GM21367 (cell line): ENCODE measurements around the gene TMEM43.
"Not testable (repeated sequence)": the region's sequence is repeated elsewhere in the genome, so short reads cannot be mapped to it uniquely, and the experiment has no call there.

Experiments
- ATAC-seq: cut with Tn5 transposase; IDR thresholded peaks from one replicate; pipeline ENCODE4 v1.9.1; 2021; ENCODE audit not compliant: unreplicated experiment

TMEM43 gene, protein sequence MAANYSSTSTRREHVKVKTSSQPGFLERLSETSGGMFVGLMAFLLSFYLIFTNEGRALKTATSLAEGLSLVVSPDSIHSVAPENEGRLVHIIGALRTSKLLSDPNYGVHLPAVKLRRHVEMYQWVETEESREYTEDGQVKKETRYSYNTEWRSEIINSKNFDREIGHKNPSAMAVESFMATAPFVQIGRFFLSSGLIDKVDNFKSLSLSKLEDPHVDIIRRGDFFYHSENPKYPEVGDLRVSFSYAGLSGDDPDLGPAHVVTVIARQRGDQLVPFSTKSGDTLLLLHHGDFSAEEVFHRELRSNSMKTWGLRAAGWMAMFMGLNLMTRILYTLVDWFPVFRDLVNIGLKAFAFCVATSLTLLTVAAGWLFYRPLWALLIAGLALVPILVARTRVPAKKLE

DNA sequence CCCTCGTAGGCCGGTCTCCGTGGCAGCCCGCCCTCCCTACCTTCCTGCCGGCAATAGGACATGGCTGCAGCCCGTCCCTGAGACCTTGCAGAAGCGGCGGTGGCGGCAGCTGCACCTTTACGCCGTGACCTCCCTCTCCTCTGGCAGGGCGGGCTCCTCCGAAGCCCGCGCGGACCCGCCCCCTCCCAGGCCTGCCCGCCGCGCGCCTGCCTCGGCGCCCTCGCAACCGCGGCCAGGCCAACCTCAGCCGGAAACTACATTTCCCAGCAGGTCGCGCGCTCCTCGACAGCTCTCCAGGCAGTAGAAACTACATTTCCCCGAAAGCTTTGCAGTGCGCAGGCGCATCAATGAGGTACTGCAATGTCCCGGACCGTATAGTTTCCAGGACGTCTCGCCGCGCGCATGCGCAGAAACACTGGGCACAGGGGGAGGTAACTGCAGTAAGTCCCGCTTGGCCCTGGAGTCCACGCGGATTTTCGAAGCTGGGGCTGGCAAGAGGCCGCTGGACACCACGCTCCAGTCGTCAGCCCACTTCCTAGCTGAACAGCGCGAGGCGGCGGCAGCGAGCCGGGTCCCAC lies at the start of gene TMEM43, which contains the start of gene CHCHD4:
TSS of gene TMEM43 (plus strand) at position 438 of the 578 bp plus-strand sequence. CDS start 142 bp downstream, outside the sequence.
TSS of gene CHCHD4 (minus strand) at position 256 of the 578 bp plus-strand sequence. CDS start at position 62, 194 bp downstream.
- peak; percentile 87 for ATAC-seq

- not testable (repeated sequence) for ATAC-seq
Measured at GRCh38 chr3:14075233-14075632, 49.6 kb upstream of the TMEM43 start.

DNA sequence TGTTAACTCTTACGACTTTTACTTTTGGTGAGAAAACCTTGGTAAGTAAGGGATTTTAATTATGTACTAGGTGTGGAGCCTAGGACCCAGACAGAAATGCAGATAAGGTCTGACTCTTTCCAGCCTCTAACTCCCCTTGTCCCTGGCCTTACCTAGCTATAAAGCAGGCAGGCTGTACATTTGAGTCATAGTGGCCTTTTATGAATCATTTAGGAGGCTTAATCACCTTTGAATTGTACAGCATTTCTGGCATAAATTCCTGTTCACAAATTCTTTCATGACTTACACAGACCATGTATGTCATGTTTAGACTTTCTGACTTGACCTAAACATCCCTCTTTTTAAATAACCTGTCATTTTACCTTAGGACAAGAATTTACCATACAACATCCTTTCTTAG lies 47.5 kb upstream of the TMEM43 start:
- no peak for ATAC-seq

DNA sequence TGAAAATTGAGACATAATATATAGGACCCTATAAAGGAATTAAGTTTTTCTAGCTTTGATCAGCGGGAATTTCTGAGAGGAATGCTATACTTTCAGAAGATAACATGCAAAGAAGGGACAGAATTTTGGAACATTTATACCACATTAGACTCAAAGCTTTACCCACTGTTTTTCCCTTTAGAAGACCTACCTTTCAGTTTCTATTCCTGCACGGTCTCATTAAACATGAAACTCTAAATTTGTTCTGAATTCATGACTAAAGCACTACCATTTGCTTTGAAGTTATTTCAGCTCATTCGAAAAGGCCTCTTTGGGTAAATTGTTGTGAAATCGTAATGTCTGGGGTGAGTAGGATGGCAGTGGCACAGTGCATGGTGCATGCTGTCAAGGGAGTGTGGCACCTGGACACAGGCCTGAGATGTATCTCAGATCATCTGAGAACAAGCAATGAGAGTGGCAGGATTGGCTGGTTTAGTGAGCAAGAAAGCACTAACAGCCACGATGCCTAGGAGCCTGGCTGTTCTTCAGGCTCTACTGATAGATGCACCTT lies 42.7 kb upstream of the TMEM43 start:
- no peak for ATAC-seq

DNA sequence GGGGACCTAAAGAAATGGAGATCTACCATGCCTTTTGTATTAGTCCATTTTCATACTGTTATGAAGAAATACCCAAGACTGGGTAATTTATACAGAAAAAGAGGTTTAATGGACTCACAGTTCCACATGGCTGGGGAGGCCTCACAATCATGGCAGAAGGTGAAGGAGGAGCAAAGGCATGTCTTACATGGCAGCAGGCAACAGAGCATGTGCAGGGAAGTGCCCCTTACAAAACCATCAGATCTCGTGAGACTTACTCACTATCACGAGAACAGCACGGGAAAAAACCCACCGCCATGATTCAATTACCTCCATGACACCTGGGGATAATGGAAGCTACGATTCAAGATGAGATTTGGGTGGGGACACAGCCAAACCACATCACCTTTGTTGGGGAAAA lies 37.4 kb upstream of the TMEM43 start:
- ATAC-seq: not testable (repeated sequence)

- ATAC-seq: not testable (repeated sequence)
Measured at GRCh38 chr3:14091959-14092358, 32.9 kb upstream of the TMEM43 start.

- no peak for ATAC-seq
Measured at GRCh38 chr3:14092464-14092863, 32.4 kb upstream of the TMEM43 start.

DNA sequence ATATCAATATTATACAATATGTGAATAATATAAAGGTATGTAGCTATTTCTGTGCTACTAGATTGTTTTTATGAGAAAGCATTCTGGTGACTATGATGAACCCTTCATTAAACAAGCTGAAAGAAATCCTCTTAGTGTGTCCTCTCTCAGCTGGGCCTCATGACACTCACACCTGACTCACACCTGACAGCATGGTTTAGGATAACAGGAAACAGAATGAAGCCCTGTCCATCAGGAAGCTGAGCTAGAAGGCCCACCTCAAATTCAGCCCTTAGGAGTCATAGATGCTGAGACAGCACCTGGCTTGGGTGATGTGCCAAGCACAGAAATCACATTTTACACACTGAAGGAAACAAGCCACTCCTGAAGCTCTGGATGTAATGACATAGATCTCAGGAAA lies 31.0 kb upstream of the TMEM43 start:
- no peak for ATAC-seq

- ATAC-seq: no peak
Measured at GRCh38 chr3:14096742-14097141, 28.1 kb upstream of the TMEM43 start.

GRCh38 chr3:14097616-14098391 lies 27.0 kb upstream of the TMEM43 start:
- ATAC-seq: no peak

GRCh38 chr3:14109821-14110220 lies 15.0 kb upstream of the TMEM43 start:
- not testable (repeated sequence) for ATAC-seq

DNA sequence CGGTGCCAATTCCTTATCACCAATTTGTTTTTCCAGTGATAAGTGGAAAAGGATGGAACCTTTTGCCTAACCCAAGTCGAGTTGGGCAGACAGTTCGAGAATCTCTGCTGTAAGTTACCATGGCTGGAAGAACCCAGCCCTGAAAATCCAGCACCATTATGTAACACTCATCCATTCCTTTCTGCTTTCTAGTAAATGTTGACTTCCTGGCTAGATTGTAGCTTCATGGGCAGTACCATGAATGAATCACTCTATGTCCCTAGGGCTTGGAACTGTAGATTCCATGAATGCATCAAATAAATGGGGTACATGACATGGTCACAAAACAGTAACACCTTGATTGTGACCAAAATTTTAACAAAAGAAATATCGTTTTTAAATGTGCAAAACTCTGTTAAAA lies 14.2 kb upstream of the TMEM43 start:
- no peak for ATAC-seq

- ATAC-seq: no peak
Measured at GRCh38 chr3:14113965-14114635, 10.8 kb upstream of the TMEM43 start.

GRCh38 chr3:14117468-14118399 lies 7.1 kb upstream of the TMEM43 start:
- no peak for ATAC-seq

DNA sequence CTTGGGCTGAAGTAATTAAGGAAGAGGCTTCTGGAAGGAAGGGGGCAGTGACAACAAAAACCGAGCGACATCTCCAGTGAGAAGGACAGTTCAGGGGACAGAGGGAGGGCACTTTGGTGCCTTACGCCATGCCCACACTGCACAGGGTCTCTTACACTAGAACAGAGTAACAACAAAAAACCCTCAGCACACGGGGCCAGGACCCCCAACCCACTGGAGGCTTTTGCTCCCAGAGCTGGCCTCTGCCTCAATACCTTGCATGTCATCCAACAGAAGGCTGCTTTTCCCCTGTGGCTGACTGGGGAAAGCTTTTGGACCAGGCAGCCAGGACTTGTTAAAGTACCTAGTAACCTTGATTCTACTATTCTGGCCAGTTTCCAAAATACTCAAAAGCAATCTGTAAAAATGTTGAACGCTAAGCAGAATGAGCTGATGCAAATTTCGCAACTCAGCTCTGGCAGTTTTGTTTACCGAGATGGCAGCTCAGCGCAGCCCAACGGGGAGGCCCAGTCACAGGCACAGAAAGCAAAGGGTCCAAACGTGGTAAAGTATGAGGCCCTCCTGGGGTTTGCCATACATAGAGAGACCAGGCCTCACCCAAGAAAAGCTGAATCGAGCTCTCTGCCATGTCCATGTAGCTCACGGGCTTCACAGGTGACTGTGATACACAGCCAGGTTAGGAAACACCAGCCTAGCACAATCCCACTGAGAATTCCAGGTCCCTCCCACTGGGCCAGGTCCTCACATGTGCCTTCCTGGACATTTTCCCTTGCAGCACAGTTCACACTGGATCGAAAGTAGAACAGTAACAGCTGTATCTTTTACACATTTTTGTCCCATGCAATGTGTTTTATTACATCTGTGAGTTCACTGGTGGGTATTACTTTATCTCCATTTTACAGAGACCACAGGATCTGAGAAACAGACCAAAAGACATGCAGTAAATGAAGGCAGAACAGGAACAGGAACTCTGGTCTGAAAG lies 6.2 kb upstream of the TMEM43 start:
- ATAC-seq: no peak

DNA sequence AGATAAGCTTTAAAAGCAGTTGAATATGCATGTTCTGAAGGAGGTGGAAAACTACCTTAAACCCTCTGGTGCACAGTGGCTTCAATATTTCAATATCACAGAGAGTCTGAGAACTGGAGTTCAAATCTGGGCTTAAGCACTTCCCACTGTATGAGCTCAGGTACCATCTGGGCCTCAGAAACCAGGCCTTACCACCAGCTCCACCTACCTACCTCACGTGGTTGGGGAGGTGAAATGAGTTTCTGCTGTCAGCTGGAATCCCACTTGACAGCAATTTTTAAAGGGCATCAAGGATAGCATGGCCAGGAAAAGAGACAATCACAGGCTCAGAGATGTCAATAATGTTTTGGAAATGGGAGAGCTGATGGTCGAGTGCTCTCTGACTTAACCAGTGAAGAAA lies 5.2 kb upstream of the TMEM43 start:
- ATAC-seq: no peak

DNA sequence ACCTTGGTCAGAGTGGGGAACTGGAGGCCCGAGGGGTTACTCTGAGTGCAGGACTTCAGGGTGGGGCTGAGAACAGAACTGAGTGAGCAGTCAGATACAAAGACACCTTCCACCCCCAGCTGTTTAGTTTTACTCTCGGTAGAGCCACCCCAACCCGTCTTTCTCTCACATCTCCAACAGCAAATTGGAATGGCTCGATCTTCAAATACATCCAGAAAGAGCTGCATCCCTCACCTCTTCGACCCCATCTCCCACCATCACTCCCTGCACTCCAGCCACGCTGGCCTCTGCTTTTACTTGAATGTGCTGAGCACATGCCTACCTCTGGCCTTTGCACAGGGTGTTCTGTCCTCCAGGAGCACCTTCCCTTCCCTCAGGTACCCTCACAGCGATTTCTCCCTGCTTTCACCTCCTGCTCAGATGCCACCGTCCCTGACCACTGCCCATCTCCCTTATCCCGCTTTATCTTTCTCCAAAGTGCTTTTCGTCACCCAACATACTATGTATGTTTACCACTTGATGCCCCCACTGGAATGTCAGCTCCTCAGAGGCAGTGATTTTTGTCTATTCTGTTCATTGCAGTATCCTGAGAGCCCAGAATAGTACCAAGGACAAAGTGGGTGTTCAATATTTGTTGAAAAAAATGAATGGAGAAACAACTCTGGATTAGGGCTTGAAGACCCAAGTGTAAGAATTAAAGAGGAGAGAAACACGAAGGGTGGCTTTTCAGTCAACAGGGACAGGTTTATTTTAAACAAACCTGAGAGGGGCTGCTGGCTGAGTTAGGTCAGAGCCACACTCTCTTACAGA lies 4.5 kb upstream of the TMEM43 start:
- ATAC-seq: no peak
